Neural crest cell (in vitro differentiated cells): Measurements from ENCODE around the gene GGT6. TPM values are rescaled to one million over a fixed set of nuclear protein-coding genes. Genes with fewer than 3 reads are reported as not detected.
A peak's percentile ranks its signal among the peaks of the same experiment; 100 is the strongest.

Experiments used
- DNase-seq: peaks from one replicate; pipeline ENCODE4 v3.0.0; 2021; ENCODE audit warnings: low read depth, mixed read lengths, low spot score
- H3K27ac Mint-ChIP-seq: one replicate; pipeline ENCODE4 v1.8.0; 2021; ENCODE audit warnings: mild to moderate bottlenecking, mixed read lengths; ENCODE audit not compliant: unreplicated experiment
- H3K27me3 Mint-ChIP-seq: 2 replicates; pipeline ENCODE4 v1.8.0; 2021; ENCODE audit warnings: low read depth, mild to moderate bottlenecking, mixed read lengths
- H3K36me3 Mint-ChIP-seq: 2 replicates; pipeline ENCODE4 v1.8.0; 2021; ENCODE audit warnings: low read depth, mild to moderate bottlenecking, mixed read lengths
- H3K4me1 Mint-ChIP-seq: 2 replicates; pipeline ENCODE4 v1.8.0; 2021; ENCODE audit warnings: mixed read lengths
- H3K4me3 Mint-ChIP-seq: one replicate; pipeline ENCODE4 v1.8.0; 2021; ENCODE audit warnings: mild to moderate bottlenecking, mixed read lengths
- H3K9me3 Mint-ChIP-seq: 2 replicates; pipeline ENCODE4 v1.8.0; 2021; ENCODE audit warnings: mixed read lengths
- CTCF ChIP-seq: fragments of 200-600 bp; sonication (generic); conservative IDR thresholded peaks from 2 replicates; pipeline ENCODE4 v1.5.0; 2021; ENCODE audit warnings: antibody characterized with exemption, mild to moderate bottlenecking
- total RNA-seq: library from RNA; stranded (reverse); gene quantifications from 2 replicates; pipeline ENCODE4 v1.2.1, GENCODE V29; 2021

GGT6 gene
- total RNA-seq, 1 donor from 2014 or later: not detected

DNA sequence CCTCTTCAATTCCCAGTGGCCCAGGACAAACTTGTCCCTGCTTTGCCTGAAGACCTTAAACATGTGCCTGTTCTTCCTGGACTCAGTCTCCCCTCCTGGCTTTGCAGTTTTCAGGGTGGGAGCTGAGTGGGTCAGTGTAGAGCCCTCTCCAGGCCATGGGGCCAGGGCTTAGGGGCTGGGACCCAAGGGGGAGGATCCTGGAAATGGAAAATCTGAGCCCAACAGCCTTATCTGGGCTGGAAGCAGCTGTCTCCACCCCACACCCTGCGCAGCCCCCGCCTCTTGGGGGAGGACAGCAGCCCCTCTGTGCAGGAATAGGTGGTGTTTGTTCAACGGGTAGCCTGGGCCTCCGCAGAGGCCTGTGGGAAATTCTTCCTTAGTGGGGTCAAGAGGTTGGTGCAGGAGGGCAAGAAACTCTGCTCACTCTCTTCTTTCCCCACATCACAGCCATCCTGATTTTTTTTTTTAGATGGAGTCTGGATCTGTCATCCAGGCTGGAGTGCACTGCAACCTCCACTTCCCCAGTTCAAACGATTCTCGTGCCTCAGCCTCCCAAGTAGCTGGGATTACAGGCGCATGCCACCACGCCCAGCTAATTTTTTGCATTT is 17.1 kb upstream of the GGT6 start:
- no peak for TF ChIP-seq CTCF
- Mint-ChIP-seq H3K36me3 (no peaks in the 10 kb centered on the region), H3K4me3 (peak overlapping the region; percentile 38), H3K27ac (peak overlapping the region; percentile 75), H3K4me1 (peaks cover 33% of the 10 kb centered on the region), H3K9me3 (no peaks in the 10 kb centered on the region), H3K27me3 (peaks cover 1% of the 10 kb centered on the region)
- no peak for DNase-seq

DNA sequence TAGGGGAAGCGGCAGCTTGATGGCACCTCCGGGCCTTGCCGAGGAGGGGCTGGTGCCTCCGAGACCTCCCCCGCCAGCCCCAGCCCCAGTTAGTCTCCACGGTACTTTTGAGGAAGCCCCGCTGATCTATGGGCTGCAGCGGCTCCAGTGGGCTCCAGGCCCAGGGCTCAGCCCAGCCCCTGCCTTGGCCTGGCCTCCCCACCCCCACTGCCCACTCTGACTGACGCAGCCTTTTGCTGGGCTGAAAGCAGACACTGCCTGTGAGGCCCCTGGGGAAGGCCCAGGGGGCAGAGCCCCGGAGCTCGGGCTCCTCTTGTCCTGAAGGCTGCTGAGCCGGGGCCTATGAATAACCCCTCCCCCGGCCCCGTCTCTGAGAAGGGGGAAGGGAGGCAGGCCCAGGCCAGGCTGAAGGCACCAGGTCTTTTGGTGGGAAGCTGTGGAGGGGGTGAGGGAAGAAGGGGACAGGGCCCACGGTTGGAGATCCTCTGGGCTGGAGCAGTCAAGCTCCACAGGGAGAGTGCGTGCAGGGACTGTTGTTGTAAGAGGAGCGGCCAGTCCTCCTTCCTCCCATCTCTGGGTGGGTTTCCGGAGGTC is 16.4 kb upstream of the GGT6 start:
- peaks cover 33% of the 10 kb centered on the region for H3K4me1 Mint-ChIP-seq
- no peaks in the 10 kb centered on the region for H3K36me3 Mint-ChIP-seq
- DNase-seq: peak; percentile 77
- H3K27me3 Mint-ChIP-seq: no peaks in the 10 kb centered on the region
- H3K9me3 Mint-ChIP-seq: no peaks in the 10 kb centered on the region
- H3K4me3 Mint-ChIP-seq: peak overlapping the region; percentile 66
- TF ChIP-seq CTCF: no peak
- peak overlapping the region; percentile 95 for H3K27ac Mint-ChIP-seq

GRCh38 chr17:4576161-4576558 is 15.8 kb upstream of the GGT6 start:
- peaks cover 33% of the 10 kb centered on the region for H3K4me1 Mint-ChIP-seq
- H3K4me3 Mint-ChIP-seq: no peak overlapping the region

DNA sequence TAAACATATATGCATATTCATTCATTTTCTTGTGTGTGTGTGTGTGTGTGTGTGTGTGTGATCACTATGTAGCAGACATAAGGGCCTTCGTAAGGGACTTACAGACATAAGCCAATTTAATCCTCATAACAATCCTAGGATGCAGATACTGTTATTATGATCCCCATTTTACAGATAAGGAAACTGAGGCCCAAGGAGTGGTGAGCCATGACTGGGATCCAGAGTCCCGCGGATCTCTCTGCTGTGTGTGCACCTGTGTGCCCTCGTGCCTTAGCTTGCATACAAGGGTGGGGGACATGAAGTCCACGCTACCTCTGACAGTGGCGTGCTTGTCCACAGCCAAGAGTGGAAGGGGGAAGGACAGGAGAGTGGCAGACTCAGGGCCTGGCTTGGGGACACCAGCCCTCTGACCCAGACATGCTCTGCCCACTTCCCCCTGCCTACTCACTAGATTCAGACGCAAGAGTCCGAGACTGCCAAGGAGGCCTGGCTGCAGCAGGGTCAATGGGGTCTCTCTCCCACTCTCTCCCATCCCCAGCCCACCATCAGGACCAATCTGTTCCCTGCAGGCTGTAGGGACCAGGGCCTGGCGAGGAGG is 14.2 kb upstream of the GGT6 start:
- no peak overlapping the region for H3K27ac Mint-ChIP-seq

More at GRCh38 chr17:4576161-4576558, 15.8 kb upstream of the GGT6 start:
- DNase-seq: no peak
- H3K27me3 Mint-ChIP-seq: no peaks in the 10 kb centered on the region
- no peak for TF ChIP-seq CTCF
- no peaks in the 10 kb centered on the region for H3K9me3 Mint-ChIP-seq
- no peaks in the 10 kb centered on the region for H3K36me3 Mint-ChIP-seq
- H3K27ac Mint-ChIP-seq: peak overlapping the region; percentile 96

DNA sequence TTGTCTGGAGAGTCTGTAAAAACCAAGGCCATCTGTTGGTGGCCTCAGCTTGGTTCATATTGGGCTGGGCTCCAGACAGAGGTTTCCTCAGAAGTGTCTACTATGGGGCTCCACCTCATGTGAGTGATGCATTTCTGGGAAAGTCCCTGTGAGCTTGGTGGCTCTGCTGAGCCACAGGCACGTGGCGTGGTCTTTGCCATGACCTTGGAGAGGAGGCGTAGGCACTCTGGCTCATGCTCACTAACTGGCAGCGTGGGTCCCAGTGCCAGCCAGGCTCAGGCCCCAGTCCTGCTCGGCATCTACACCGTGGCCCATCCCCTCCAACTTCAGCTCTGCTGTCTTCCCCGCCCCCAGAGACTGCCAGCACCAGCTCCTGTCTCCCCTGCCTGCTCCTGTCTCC is 13.3 kb upstream of the GGT6 start:
- TF ChIP-seq CTCF: no peak
- no peaks in the 10 kb centered on the region for H3K27me3 Mint-ChIP-seq
- H3K4me3 Mint-ChIP-seq: no peak overlapping the region
- H3K9me3 Mint-ChIP-seq: no peaks in the 10 kb centered on the region
- no peak for DNase-seq
- no peaks in the 10 kb centered on the region for H3K36me3 Mint-ChIP-seq
- no peak overlapping the region for H3K27ac Mint-ChIP-seq
- peaks cover 46% of the 10 kb centered on the region for H3K4me1 Mint-ChIP-seq

More for the DNA sequence above, 14.2 kb upstream of the GGT6 start:
- no peak for TF ChIP-seq CTCF
- no peak for DNase-seq
- Mint-ChIP-seq H3K9me3 (no peaks in the 10 kb centered on the region), H3K27me3 (no peaks in the 10 kb centered on the region), H3K4me3 (no peak overlapping the region), H3K36me3 (no peaks in the 10 kb centered on the region), H3K4me1 (peaks cover 40% of the 10 kb centered on the region)
